ENCODE data around the gene PPP1R9A. TPM values are rescaled to one million over a fixed set of nuclear protein-coding genes. Genes with fewer than 3 reads are reported as not detected.

Gene PPP1R9A
- 4.1 and 6.9 TPM in 2 replicates for total RNA-seq

GRCh38 chr7:94907026-94907810 lies at the start of gene PPP1R9A:
PPP1R9A (plus strand) TSS chr7:94907594; CDS start chr7:94910114, 2,520 bp downstream.

GRCh38 chr7:95324431-95324830 lies 417.0 kb downstream of the PPP1R9A start, which contains the start of gene PON1:
PON1 (minus strand) TSS chr7:95324532; CDS start chr7:95324475, 57 bp downstream.

Small RNA genes within 50 kb of the gene (small RNA-seq; reads per million reads assigned to genes)
- gene AC002429.1 (not detected), gene HINT1P2 (not detected), gene RNU4-16P (not detected)
